HG03521 (cell line): ENCODE results near the gene TLR3.

Experiments
- ATAC-seq: cut with Tn5 transposase; IDR thresholded peaks from one replicate; pipeline ENCODE4 v1.9.1; 2021; ENCODE audit warnings: mild to moderate bottlenecking, moderate library complexity; ENCODE audit not compliant: unreplicated experiment

Gene TLR3

GRCh38 chr4:186104114-186104889 is 35.3 kb downstream of the TLR3 start, which contains the start of gene FAM149A:
Gene FAM149A, plus strand, starts transcription at chr4:186104704.
- peak; percentile 77 for ATAC-seq

DNA sequence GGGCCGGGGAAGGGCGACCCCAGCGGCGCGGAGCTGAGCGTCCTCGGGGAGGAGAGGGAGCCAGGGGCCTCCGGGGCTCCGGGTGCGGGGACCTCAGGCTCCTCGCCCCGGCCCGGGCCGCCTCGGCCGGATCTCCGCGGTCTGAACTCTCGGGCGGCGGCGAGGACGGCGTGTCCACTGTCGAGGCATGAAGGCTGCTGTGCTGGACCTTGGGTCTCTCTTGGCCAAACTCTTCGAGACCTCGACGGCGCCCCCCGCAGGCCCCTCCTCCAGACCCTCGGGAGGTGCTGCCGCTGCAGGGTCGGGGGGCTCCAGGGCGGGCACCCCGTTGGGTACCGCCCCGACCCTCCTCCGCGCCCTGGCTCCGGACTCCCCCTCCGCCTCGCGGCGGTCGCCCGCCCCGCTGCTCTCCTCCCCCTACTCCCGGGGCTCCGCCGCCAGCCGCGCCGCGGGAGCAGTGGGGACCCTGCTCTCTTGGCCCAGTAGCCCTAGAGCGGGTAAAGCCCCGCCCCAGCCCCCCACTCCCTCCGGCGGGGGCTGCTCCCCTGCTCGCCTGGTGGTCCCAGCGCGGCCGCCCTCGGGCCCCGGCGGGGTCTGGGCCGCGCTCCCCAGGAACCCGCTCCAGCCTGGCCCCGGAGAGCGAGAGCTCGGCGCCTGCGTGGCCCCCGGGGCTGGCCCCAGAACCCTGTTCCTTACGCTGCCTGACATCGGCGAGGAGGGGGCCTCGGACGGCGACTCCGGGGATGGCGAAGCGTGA is 36.1 kb downstream of the TLR3 start:
- ATAC-seq, result peak; percentile 25

- ATAC-seq, result no peak
These were observed 36.8 kb downstream of the TLR3 start for GRCh38 chr4:186105647-186106321.

DNA sequence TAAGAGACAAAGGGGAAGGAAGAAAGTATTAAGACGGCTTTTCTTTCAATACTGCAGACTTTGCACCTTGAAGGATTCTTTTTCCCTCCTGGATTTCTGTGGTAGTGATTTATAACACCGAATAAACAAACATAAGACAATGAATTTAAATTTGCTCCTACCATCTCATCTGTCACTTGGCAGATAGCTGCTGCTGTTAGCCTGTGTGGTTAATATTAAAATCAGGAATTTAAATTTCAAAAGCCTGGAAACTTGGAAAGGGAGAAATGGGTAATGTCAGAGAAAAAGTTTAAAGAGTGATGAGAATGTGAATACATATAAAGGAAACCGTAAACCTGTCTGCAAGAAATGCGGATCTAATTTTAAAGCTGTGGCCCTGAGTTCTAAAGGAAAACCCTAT is 39.0 kb downstream of the TLR3 start:
- ATAC-seq, result no peak

DNA sequence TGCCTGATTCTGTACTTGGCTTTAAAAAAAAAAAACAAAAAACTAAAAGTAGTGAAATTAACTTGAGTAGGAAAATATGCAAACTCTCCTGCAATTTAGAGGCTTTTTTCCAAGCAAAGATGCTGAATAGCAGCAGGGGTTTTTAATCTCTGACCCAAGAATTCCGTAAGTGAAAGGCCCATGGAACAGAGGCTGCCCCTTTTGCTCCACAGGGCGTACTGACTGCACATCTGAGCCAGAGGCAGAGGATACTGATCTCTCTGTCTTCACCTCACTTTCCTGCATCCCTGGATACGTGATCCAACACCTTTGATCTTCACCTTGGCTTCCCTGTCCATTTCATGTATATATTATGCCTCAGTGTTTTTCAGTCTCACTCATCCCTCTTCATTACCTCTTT is 39.4 kb downstream of the TLR3 start:
- ATAC-seq, result no peak

DNA sequence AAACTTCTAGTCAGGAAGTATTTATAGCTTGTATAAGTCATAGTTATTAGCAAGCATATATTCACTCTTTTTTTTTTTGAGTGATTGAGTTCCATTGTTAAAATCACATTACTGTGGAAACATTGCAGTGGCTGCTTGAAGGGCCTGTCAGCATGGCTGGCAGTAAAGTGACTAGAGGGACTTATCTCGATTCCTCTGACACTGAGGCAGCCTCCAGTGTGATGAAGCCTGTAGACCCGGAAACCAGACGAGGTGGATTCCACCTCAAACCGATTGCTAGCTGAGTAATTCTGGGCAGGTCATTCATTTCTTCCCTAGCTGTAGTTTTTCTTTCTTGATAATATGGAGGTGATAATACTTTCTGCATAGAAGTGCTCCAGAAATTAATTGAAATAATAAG is 40.3 kb downstream of the TLR3 start:
- ATAC-seq, result no peak

DNA sequence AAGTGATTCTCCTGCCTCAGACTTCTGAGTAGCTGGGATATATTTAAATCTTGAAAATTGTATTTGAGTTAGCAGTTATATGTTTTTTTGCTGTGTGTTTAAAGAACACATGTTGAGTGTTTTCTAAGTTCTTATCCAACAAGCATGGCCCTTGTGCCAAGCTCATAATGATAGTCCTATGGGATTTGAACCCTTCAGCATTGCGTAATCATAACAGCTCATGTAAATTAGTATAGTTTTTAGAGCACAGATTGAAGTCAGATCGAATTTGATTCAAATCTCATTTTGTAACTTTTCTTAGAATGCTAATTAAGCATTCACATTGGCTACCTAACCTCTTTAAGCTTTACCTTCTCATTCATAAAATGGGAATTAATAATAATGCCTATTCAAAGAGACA is 47.7 kb downstream of the TLR3 start:
- ATAC-seq, result no peak

DNA sequence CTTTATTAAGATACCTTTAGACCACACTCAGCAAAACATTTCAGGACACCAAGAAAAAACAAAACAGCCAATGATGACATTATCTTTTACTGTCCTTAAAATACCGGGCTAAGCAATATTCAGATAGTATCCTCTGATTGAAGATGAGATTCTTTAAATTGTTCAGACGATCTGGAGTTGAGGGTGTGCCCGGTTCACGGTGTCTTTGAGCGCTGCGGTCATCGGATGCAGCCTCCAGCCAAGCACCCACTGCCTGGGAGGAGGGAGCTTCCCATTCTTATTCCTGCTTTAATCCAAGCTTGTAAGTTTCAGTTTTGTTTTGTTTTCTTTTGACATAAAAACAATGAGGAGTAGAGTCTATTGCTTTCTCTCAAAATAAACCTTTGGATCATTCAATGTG is 49.6 kb downstream of the TLR3 start:
- ATAC-seq, result no peak

GRCh38 chr4:186121057-186121456 is 52.1 kb downstream of the TLR3 start:
- ATAC-seq, result no peak

DNA sequence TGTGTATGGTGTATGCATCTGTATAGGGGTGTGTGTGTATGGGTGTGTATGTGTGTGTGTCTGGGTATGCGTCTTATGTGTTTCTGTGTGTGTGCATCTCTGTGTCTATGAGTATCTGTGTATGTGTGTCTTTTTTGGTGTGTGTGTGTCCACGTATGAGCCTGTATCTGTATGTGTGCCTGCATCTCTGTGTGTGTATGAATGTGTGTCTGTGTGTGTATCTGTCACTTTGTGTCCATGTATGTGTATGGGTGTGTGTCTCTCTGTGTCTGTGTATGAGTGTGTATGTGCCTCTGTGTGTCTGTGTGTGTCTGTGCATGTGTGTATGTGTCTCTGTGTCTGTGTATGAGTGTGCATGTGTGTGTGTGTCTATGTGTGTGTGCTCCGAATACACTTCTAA is 59.9 kb downstream of the TLR3 start:
- no peak for ATAC-seq

- ATAC-seq, result no peak
These were observed 63.0 kb downstream of the TLR3 start for GRCh38 chr4:186131935-186132334.

DNA sequence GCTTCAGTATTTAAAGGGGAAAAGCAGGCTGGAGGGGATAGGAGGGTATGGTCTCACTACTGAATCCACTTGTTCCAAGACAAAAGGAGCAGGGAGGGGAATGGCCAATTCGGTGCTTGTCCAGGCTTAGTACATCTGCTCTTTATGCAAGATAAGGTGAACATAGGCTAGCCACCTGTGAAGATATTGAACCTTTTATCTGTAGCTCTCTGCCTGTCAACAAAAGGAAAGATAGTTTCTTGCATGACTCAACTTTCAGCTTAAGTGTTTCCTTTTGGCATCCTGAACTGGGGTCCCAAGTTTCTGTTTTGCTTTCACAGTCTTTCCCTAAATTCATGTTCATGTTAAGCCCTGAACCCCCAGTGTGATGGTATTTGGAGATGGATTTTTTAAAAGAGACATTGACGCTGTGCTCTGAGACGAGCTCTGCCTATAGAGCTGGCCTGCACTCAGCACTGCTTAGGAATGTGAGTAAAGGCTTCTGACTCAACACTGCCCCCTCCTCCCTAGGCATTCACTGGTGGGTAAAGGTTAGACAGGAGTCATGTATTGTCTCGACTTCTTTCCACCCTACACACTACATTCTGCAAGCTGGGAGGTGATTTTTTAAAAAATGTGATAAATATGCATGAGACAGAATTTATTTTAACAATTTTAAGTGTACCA is 63.8 kb downstream of the TLR3 start:
- no peak for ATAC-seq

DNA sequence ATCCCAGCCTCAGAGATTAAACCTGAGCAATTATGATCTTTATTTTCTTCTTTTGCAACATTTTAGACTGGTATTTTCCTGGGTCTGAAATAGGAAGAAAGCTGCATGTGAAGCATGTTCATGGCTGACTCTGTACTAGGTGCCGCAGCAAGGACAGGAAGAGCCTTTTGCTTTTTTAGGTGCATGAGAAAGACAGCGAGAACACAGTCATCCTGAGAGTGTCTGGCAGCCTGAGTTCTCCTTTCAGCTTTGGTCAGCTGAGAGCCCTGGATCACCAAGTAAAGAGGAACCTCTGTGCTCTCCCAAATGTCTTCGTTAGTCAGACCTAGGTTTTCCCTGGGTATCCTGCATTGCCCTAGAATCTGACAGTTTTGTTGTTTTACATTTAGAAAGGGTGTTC is 65.3 kb downstream of the TLR3 start:
- ATAC-seq, result peak; percentile 98

DNA sequence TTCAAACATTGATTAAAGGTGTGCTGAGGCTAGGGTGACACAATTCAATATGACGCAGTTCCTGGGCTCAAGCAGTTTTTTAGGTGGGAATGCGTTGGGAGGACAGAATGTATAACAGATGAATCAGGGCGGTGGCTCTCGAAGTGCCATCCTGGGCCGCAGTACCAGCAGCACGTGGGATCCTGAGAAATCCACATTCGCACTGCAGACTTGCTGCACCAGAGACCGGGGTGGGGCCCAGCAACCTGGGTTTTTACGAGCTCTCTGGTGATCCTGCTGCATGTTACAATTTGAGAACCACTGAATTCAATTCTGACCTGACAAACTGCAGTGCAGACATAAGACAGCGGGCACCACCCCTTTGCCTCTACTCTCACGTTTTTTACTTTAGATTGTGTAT is 65.9 kb downstream of the TLR3 start:
- ATAC-seq, result no peak

DNA sequence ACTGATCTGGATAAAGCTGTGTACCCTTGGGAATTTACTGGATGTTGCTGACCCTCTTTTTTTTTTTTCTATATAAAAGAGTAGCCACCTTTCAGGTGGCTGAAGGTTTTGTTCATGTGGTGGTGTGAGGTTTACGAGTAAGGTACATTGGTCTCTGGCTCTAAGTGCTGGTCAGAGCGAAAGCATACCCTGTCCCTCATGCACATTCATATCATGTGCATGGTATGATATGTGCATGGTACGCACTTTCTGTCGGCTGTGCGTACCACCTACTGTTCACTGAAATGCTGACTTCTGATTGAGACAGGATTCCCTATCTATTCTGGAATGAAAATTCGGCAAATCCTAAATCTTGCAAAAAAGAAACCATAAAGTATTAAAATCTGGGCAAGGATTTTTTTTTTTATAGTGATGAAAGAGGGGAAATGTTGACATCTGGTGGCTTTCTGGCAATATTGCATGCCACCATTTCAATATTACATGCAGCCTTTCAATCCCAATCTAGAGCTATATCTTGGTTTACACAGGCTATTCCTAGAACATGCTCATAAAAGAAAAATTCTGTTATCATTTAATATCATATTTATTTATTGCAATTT is 68.3 kb downstream of the TLR3 start:
- peak; percentile 36 for ATAC-seq
